GM19397 (cell line): Measurements from ENCODE around the gene RFC3.

Source experiments
- ATAC-seq: cut with Tn5 transposase; IDR thresholded peaks from one replicate; pipeline ENCODE4 v1.9.1; 2021; ENCODE audit warnings: mild to moderate bottlenecking, moderate library complexity; ENCODE audit not compliant: unreplicated experiment

RFC3 gene

DNA sequence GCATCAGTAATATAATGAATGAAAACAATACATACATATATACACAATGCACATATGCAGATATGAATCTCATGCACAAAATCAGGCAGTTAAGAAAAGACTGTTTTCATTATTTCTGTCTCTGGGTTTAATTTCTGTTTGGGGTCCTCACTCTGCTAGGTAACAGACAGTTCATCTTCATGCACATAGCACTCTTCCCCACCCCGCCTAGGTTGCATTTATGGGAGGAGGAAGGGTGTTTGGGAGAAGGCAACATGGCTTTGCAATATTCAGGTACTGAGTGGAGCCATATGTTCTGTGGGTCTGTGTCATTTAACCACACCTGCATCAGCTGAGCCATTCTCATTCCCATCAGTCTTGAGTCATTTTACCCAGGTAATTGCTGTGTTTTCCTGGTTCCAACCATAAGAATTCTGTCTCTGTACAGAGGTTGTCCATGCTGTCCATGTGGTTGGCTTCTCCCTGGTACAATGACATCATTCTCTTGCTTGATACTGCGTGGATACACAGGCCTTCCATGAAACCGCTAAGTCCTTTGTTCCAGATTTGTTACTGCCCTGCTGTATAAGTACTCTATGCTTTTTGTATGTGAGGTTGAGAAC, 45.3 kb downstream of the RFC3 start:
- no peak for ATAC-seq

DNA sequence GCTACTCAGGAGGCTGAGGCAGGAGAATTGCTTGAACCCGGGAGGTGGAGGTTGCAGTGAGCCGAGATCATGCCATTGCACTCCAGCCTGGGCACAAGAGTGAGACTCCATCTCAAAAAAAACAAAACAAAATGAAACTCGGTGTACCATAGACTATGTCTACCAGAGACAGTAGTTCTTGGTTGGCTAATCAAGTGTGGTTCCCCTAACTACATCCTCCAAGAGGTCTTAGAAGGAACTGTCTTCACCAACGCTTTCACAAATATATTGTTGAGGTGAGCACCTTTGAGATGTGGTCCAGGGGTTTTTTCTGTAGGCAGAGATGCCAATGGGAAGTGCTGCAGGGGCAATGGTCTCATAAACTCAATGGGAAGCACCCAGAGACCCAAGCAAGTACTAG, 48.0 kb downstream of the RFC3 start:
- ATAC-seq, result peak; percentile 89

DNA sequence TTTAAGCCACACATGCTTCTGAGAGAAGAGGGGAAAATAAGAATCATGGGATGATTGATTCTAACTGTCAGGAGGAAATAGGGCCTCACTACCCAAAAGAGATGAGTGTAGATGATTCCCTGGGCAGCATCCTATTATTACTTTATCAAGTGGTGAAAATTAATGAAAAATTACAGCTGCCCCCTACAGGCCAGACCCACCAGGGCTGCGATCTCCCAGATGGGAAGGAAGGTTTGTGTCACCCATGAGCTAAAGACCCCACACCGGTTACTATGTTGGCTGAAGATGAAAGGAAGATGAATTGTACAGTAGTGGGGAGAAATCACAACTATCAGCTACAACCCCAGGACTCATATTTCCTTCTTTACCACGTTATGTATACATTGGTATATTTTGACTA, 49.5 kb downstream of the RFC3 start:
- no peak for ATAC-seq

DNA sequence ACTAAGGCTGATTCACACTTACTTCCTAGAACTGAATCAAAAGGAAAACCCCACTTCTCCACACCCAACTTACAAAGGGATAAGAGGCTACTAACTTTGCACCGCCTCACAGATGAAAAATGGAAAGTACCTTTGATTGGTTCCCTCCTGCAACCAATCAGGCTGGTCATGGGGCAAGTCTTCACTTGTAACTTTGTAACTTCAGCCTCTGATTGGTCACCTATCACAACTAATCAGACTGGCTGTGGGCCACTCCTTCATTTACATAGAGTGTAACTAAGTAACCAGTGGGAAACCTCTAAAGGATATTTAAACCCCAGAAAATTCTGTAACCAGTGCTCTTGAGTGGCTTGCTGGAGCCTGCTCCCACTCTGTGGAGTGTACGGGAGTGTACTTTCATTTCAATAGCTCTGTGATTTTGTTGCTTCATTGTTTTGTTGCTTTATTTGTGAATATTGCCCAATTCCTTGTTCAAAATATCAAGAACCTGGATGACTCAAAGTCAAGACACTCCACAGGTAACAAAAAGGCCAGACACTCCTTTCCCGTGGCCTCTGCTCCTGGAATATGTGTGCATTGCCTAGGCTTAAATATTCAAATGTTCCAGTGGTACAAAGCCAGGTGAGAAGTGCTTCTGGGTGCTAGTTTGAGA, 50.5 kb downstream of the RFC3 start:
- no peak for ATAC-seq

DNA sequence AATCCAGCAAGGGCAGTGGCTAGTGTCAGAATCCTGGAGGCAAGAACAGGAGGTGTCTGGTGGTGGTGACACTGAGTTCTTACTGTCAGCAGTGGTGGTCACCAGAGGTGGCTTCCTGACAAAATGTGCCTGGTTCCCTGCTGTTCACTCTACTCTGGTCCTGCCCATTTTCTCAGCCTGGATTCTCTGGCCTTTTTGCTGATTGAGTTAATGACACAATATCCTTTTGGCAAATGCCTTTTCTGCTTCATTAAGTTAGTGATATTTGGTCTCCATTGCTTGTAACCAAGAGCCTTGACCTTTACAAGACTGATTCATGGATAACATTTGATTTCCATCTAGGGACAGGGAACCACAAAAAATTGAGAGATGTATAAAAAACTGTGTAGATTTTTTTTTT, 51.1 kb downstream of the RFC3 start:
- ATAC-seq, result no peak

DNA sequence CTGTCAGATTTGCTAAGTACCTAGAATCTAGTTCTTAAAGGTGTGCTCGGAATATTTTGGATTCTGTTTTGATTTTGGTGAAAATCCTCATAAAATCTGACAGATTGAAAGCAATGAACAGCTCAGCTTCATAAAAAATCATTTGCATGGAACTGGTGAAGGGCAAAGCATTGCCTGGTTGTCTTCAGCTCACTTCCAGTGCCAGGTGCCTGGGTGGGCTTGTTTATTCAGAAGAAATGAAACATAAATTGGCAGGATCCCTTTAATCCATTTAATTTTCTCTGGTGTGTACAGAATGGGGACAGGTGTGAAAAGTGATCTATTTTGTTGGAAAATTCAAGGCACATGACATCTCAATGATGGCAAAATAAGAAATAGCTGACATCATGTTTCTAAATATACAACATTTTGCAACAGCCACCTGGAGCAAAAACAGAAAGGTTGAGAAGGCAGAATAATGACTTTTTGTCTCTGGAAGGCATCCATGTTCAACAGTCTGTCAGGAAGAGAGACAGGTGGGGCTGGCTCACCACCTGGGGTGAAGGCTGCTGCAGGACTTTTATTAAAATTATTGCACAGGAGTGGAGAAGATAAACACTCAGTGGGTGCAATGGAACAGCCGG, 52.2 kb downstream of the RFC3 start:
- ATAC-seq, result no peak

DNA sequence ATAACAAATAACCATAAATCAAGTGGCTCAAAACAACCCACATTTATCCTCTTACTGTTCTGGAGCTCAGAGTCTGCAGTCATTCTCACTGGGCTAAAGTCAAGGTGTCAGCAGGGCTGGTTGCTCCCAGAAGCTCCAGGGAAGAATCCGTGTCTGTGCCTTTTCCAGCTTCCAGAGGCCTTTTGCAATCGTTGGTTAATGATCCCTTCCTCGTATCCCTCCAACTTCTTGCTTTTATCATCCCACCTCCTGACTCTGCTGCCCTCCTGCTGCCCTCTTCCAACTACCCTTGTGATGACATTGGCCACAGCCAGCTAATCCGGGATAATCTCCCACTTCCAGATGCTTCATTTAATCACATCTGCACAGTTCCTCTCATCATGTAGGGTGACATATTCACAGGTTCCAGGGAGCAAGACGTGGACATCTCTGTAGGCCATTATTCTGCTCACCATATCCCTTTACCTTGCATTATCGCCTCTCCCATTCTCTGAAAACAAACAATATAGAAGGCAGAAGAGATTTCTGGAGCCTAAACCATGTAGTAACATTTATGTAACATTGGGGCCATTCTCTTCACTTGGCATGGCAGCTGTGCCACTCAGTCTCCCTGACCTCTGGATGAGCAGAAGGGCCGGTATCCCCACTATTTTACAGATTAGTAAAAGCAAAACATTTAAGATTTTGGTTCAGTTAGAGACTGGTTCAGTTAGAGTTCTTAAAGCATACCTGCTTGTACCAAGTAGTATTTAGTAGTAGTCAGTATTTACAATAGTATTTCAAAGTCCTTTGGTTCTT, 53.5 kb downstream of the RFC3 start:
- ATAC-seq, result no peak

DNA sequence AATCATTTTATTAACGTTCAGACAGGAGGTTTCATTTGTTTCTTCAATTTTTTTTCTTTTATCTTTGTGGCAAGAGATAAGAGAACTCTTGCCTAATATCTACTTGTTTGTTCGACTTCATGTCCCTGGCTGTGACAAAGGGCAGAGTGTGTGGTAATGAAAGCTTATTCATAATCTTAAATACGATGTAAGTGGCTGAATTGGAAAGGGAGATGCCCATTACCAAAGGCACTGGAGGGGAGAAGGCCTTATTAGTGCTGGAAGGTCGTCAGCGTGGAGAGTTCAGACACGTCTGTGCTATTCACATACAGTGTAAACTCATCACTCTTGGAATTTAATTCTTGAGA, 54.0 kb downstream of the RFC3 start:
- ATAC-seq, result no peak

DNA sequence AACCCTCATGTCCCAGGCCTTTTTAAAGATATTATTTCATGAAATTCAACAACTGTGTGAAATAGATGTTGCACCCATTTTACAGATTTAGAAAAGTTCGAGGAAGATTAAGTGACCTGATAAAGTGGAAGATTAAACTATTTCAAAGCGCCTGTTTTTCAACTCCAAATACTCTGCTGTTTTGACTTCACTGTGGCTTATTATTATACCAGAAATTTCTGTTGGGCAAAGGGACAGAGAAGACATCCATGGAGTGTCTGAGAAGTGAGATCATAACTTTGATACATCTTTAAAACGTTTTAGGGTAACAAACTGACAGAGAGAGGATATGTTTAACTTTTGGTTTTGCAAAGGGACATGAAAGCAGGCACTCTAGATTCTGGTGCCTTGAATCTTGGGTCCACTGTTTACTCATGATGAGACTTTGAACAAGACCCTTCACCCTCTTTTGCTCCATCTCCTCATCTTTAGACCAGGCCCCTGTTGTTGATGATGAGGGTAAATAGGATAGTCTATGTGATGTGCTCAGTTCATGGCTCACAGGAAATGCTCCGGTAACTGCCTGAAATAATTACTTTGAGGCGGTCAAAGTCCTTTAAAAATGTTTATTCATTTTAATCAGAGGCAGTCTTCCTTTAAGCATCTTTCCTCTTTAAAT, 55.4 kb downstream of the RFC3 start:
- no peak for ATAC-seq

DNA sequence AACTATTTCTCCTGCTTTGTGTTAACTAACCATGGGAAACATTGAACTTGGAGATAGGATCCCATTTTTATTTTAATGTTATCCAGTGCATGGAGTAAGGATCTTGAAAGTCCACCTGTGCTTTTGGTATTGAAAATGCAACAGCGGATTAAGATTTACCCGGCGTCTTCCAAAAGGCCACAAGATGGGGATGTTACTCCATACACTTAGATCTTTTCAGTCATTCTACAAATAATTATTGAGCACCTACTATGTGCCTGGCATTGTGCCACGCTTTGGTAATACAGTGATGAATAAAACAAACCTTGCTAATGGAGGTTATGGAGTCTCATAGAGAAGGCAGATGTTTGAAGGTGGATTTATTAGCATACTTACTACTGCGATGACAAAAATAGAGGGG, 56.9 kb downstream of the RFC3 start:
- no peak for ATAC-seq

DNA sequence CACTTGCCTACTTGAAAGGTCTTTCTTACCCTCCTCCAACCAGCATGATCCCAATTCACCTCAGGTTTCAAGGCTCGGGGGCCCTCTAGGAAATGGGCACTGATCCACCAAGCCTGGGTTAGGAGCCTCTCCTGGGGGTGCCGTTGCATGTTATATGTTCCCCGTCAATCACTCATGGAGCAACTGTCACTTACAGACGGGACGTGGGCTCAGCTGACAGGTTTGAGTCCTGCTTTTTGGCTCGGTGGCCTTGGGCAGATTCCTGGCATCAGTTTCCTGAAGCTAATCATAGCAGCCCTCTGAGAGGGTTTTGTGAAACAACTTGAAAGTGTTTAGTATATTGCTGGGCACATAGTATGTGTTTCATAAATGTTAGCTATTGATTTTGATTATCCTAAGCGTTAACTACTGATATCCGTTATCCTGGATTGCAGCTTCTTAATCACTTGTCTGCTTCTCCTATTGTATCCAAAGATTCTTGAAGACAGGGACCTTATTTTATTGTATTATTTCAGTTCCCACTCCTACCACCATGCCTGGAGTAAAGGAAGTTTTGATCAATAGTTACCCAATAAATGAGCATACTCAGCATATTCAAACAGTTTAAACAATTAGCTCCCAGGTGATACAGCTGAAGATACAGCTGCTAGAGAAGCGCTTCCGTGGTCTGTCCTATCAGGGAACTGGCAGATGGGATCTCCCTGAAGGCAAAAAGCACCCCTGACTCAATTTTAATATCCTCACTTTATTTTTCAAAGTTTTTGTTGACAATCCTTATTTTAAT, 57.9 kb downstream of the RFC3 start:
- no peak for ATAC-seq

DNA sequence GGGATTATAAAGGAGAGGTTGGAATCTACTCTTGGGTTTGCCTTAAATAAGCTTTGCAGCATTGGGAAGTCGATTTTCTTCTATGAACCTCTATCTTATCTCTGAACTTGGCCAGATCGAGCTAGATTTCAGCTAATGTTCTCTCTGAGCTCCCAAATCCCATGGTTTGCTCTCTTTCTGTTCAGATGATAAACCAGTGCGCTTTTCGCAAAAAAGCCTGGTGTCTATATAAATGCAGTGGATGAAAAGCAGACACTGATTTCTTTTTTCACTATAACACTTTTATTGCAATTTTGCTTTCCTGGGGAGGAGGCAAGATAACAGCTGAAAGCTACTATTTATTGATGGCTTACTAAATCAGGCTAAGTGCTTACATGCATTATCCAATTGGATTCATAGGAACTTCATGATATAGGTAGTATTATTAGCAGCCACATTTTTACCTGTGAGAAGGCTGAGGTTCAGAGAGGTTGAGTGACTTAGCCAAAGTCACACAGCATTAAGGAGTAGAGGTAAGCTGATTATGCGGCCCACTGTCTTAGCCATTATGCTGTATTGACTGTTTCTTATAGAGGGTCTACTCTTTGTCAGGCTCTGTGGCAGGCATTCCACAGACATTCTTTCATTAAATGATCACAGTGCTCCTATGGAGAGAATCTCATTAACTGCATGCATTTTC, 58.9 kb downstream of the RFC3 start:
- ATAC-seq, result no peak

DNA sequence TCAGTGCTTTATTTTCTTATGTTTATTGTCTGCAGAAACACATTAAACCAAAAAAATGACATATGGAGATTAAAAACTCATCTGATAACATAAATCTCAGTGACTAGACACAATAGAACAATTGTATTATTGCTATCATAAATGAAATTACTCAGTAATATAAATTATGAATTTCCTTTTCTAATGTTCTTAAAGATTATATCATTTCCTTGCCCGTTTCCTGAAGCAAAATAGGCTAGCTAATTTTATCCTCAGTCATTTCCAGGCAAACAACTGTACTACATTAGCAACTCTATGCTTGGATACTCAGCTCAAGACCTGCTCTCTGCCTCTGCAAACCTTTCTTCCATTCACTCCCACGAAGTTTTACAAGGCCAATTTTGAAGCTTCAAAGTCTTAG, 61.2 kb downstream of the RFC3 start:
- ATAC-seq, result no peak

DNA sequence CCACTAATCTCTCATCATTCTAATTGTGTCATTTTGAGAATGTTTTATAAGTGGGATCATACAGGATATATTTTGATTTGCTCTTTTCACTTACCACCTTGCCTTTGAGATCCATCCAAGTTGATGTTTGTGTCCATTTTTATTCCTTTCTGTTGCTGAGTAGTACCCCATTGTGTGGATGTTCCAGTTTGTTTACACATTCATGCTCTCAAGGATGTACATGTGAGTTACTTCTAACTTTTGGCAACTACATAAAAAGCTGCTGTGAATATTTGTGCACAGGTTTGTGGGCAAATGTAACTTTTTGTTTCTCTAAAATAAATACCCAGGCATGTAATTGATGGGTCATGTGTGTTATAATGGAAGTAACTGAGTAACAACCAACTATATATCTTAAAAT, 64.9 kb downstream of the RFC3 start:
- ATAC-seq, result no peak

DNA sequence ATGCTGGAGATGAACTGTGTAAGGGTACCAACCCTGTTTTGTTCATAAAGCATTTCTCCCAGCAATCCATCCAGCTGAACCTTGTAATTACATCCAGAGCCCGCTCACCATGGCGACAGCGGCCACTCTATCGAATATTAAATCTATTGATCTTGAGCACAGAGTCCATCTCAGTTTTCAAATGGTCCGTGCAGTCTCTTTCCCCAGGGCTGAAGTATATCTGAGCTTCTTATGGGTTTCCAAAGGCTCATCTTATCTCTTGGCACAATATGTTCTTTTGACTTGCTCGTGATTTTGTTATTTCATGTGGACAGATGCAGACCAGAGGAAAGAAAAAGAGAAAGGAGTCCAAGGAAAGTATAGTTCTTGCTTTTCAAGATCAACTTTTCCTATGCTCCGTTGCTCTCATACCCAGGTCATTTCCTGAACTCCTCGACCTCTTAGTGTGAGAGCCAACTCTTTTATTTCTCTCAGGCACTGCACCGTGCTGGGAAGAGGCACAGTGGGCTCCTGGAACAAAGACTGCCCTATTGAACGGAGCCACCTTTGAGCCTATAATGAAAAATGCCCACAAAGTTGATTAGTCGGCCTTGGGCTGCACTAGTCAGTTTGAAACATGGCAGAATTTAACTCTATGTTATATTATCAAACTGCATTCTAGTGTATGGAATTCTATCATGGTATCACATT, 66.7 kb downstream of the RFC3 start:
- ATAC-seq, result no peak
